CD14-positive monocyte (primary cell): ENCODE data around the gene RFK. TPM values are rescaled to one million over a fixed set of nuclear protein-coding genes. Genes with fewer than 3 reads are reported as not detected.

ENCODE experiments used
- DNase-seq, 3 donors: peaks; one replicate each; pipeline ENCODE4 v3.0.0-alpha.2; 2011 to 2022
- H2AFZ ChIP-seq: 2 replicates; pipeline ENCODE4 v1.6.0; 2012; ENCODE audit warnings: mild to moderate bottlenecking, low read depth, low read length, inconsistent platforms; ENCODE audit not compliant: insufficient read depth, poor library complexity, severe bottlenecking
- H3K27ac ChIP-seq, 2 donors: 1 replicate in 1 of 2; 2 replicates in 1 of 2; pipeline ENCODE4 v1.5.1; 2012 to 2013; ENCODE audit warnings: low read length in 2 of 2, control low read depth in 1 of 2, inconsistent platforms in 1 of 2, low read depth in 1 of 2, mild to moderate bottlenecking in 1 of 2
- H3K27me3 ChIP-seq, 2 donors: one replicate each; pipeline versions ENCODE4 v1.6.0 to v1.6.1; 2011 to 2013; ENCODE audit warnings: low read length in 2 of 2; ENCODE audit not compliant: control insufficient read depth in 2 of 2, insufficient read depth in 2 of 2
- H3K36me3 ChIP-seq, 2 donors: replicated peaks in 1 of 2; 1 replicate in 1 of 2; 2 replicates in 1 of 2; pipeline versions ENCODE4 v1.5.1 to v1.6.1; 2012 to 2013; ENCODE audit warnings: low read length in 2 of 2, control low read depth in 1 of 2, inconsistent platforms in 1 of 2, mild to moderate bottlenecking in 1 of 2; ENCODE audit not compliant: insufficient read depth in 2 of 2, control insufficient read depth in 1 of 2
- H3K4me1 ChIP-seq, 2 donors: 1 replicate in 1 of 2; 2 replicates in 1 of 2; pipeline versions ENCODE4 v1.5.1 to v1.6.1; 2012 to 2013; ENCODE audit warnings: low read length in 2 of 2, control low read depth in 1 of 2, inconsistent platforms in 1 of 2, mild to moderate bottlenecking in 1 of 2, moderate library complexity in 1 of 2; ENCODE audit not compliant: insufficient read depth in 2 of 2, control insufficient read depth in 1 of 2
- H3K4me2 ChIP-seq: replicated peaks from 2 replicates; pipeline ENCODE3; 2012; ENCODE audit warnings: low read length, moderate library complexity, mild to moderate bottlenecking; ENCODE audit not compliant: poor library complexity, severe bottlenecking; ENCODE audit errors: extremely low read depth
- H3K4me3 ChIP-seq, 3 experiments: fragments of 200-600 bp in 1 of 3; sonication (generic) in 1 of 3; replicated peaks in 1 of 3; 1 replicate in 2 of 3; 2 replicates in 1 of 3; pipeline ENCODE4 v1.5.1; 2011 to 2013; ENCODE audit warnings: low read length in 3 of 3, mild to moderate bottlenecking in 3 of 3, control low read depth in 2 of 3, low read depth in 2 of 3, inconsistent platforms in 1 of 3, moderate library complexity in 1 of 3
- H3K79me2 ChIP-seq: 2 replicates; pipeline ENCODE4 v1.6.0; 2012; ENCODE audit warnings: mild to moderate bottlenecking, control low read depth, inconsistent platforms, low read length, moderate library complexity; ENCODE audit not compliant: insufficient read depth
- H3K9ac ChIP-seq: 2 replicates; pipeline ENCODE4 v1.6.0; 2017; ENCODE audit warnings: low read length, mild to moderate bottlenecking; ENCODE audit not compliant: insufficient read depth, poor library complexity, severe bottlenecking
- H3K9me3 ChIP-seq, 2 donors: replicated peaks in 1 of 2; 1 replicate in 1 of 2; 2 replicates in 1 of 2; pipeline versions ENCODE4 v1.5.1 to v1.6.1; 2012 to 2013; ENCODE audit warnings: low read length in 2 of 2, control low read depth in 1 of 2; ENCODE audit not compliant: control insufficient read depth in 1 of 2, insufficient read depth in 1 of 2
- H4K20me1 ChIP-seq: 2 replicates; pipeline ENCODE4 v1.6.0; 2012; ENCODE audit warnings: mild to moderate bottlenecking, low read length, control low read depth, moderate library complexity; ENCODE audit not compliant: insufficient read depth
- H3K27ac Mint-ChIP-seq, 7 donors: one replicate each; pipeline ENCODE4 v1.8.0; 2020; ENCODE audit warnings: mild to moderate bottlenecking in 7 of 7, mixed read lengths in 7 of 7, moderate library complexity in 6 of 7, inconsistent platforms in 2 of 7
- H3K27me3 Mint-ChIP-seq, 3 donors: one replicate each; pipeline ENCODE4 v1.8.0; 2021 to 2022; ENCODE audit warnings: low read depth in 3 of 3, mild to moderate bottlenecking in 3 of 3, mixed read lengths in 3 of 3, moderate library complexity in 3 of 3, inconsistent platforms in 1 of 3
- H3K36me3 Mint-ChIP-seq, 2 donors: one replicate each; pipeline ENCODE4 v1.8.0; 2020; ENCODE audit warnings: mixed read lengths in 2 of 2, inconsistent platforms in 1 of 2, mild to moderate bottlenecking in 1 of 2
- H3K4me1 Mint-ChIP-seq: one replicate; pipeline ENCODE4 v1.8.0; 2020; ENCODE audit warnings: mild to moderate bottlenecking, mixed read lengths
- H3K4me3 Mint-ChIP-seq, 2 donors: one replicate each; pipeline ENCODE4 v1.8.0; 2020; ENCODE audit warnings: mild to moderate bottlenecking in 2 of 2, mixed read lengths in 2 of 2, moderate library complexity in 1 of 2
- H3K9me3 Mint-ChIP-seq, 7 donors: one replicate each; pipeline ENCODE4 v1.8.0; 2020 to 2022; ENCODE audit warnings: mixed read lengths in 7 of 7, mild to moderate bottlenecking in 6 of 7, moderate library complexity in 6 of 7, inconsistent platforms in 2 of 7
- WGBS: methylation state at CpG from one replicate; pipeline ENCODE4 v1.1.5; 2013; ENCODE audit warnings: missing lambda C conversion rate; ENCODE audit not compliant: insufficient coverage; 5-methylcytosine and 5-hydroxymethylcytosine counted together
- intact Hi-C, 2 donors: fragments of 100-400 bp; cut with micrococcal nuclease; formaldehyde crosslinking; loops; one replicate each; pipeline versions ENCODE4 v1.15.0 to v1.15.1; 2023
- polyA plus RNA-seq, 3 donors: library from polyadenylated mRNA; depleted of rRNA in 1 of 3; unstranded in 2 of 3; stranded (reverse) in 1 of 3; fragments of 300-500 nt in 2 of 3; fragments of >200 nt in 1 of 3; fragmentation: Illumina TruSeq in 2 of 3; gene quantifications; 1 replicate in 2 of 3; 2 replicates in 1 of 3; pipeline ENCODE4 v1.2.3, GENCODE V29; 2012 to 2021
- TF ChIP-seq, protein P1 (sequence below): fragments of 200-600 bp; IDR thresholded peaks from one replicate; pipeline ENCODE4 v1.8.0; 2022; ENCODE audit warnings: antibody characterized with exemption, mild to moderate bottlenecking

RFK gene
- polyA plus RNA-seq, 3 donors = 5.9 to 46.6 (median 44.4) TPM

DNA sequence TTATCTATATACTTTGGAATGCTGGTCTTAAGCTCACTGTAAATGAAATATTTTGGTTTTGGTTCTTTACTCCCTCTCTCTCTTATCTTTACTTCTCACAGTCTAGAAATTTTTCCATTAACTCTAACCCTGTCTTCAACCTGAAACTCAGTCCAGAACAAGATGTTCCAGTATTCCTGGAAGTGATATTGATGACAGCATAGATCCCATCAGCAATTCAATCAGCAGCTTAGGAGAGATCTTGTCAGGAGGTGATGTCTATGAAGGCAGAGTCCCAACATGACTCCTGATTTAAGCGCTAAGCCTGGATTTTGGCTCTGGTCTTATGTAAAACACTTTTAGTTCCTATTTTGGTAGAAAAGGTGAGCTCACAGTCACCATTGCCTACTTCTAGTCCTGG lies 52.6 kb downstream of the RFK start:
- Histone ChIP-seq H2AFZ (no peak overlapping the region), H3K9ac (no peak overlapping the region), H4K20me1 (no peaks in the 10 kb centered on the region), H3K4me1 (no peaks in the 10 kb centered on the region), H3K9me3 (peaks cover 0 to 8% of the 10 kb centered on the region in 2 donors), H3K36me3 (no peaks in the 10 kb centered on the region), H3K4me3 (no peak overlapping the region), H3K27ac (no peak overlapping the region), H3K4me2 (no peak overlapping the region), H3K79me2 (no peaks in the 10 kb centered on the region), H3K27me3 (no peaks in the 10 kb centered on the region)
- Mint-ChIP-seq H3K27me3 (no peaks in the 10 kb centered on the region), H3K36me3 (no peaks in the 10 kb centered on the region), H3K4me3 (no peak overlapping the region), H3K4me1 (no peaks in the 10 kb centered on the region), H3K27ac (peak overlapping the region in 1 of 7 donors; percentile 58), H3K9me3 (peaks cover 0 to 10% (median 3%) of the 10 kb centered on the region in 7 donors)
- WGBS = no CpG with 5 or more reads among the region's 1 CpG
- DNase-seq = no peak
- TF ChIP-seq, protein P1, sequence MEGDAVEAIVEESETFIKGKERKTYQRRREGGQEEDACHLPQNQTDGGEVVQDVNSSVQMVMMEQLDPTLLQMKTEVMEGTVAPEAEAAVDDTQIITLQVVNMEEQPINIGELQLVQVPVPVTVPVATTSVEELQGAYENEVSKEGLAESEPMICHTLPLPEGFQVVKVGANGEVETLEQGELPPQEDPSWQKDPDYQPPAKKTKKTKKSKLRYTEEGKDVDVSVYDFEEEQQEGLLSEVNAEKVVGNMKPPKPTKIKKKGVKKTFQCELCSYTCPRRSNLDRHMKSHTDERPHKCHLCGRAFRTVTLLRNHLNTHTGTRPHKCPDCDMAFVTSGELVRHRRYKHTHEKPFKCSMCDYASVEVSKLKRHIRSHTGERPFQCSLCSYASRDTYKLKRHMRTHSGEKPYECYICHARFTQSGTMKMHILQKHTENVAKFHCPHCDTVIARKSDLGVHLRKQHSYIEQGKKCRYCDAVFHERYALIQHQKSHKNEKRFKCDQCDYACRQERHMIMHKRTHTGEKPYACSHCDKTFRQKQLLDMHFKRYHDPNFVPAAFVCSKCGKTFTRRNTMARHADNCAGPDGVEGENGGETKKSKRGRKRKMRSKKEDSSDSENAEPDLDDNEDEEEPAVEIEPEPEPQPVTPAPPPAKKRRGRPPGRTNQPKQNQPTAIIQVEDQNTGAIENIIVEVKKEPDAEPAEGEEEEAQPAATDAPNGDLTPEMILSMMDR = no peak
- intact Hi-C loops = no loop called here

DNA sequence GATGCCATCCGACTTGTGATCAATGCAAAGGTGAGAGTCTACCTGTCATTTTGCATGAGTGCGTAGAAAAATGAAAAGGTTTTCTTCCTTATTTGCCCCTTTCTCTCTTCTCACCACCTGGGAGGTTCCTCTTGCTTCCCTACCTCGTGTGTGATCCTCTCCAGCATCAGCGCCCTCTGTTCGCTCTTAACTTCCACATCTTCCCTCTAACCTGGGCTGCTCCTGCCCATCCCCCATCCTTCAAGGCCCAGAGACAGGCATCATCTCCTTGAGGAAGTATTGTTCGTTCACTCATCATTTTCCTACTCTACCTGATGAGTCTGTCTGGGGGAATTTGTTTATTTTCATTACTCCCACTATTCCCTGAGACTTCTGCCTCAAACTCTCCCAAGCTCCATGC lies 55.8 kb downstream of the RFK start:
- H3K27me3 Mint-ChIP-seq = no peaks in the 10 kb centered on the region

More for the DNA sequence above, 55.8 kb downstream of the RFK start:
- Mint-ChIP-seq H3K4me1 (no peaks in the 10 kb centered on the region), H3K36me3 (no peaks in the 10 kb centered on the region), H3K9me3 (peaks cover 0 to 3% (median 0%) of the 10 kb centered on the region in 7 donors), H3K4me3 (no peak overlapping the region), H3K27ac (no peak overlapping the region)
- no peak overlapping the region for H3K4me2 ChIP-seq
- no peak overlapping the region for H3K9ac ChIP-seq
- WGBS = 100% methylated on average over 1 of the region's 6 CpGs
- no peak overlapping the region for H3K27ac ChIP-seq
- no peaks in the 10 kb centered on the region for H3K27me3 ChIP-seq
- H3K4me3 ChIP-seq = no peak overlapping the region
- H2AFZ ChIP-seq = no peak overlapping the region
- intact Hi-C loops = no loop called here
- H3K9me3 ChIP-seq = no peaks in the 10 kb centered on the region
- H4K20me1 ChIP-seq = no peaks in the 10 kb centered on the region
- H3K79me2 ChIP-seq = no peaks in the 10 kb centered on the region
- H3K4me1 ChIP-seq = no peaks in the 10 kb centered on the region
- TF ChIP-seq, protein P1 = no peak
- DNase-seq = no peak
- H3K36me3 ChIP-seq = no peaks in the 10 kb centered on the region
